A673 (cell line): ENCODE data around the gene N4BP2.
"Not testable (repeated sequence)": the region's sequence is repeated elsewhere in the genome, so short reads cannot be mapped to it uniquely, and the experiment has no call there.

Experiments used
- CTCF ChIP-seq: fragments of 300-800, 200-600 bp; sonication (generic); conservative IDR thresholded peaks from 2 replicates; pipeline ENCODE4 v1.5.1; 2017; ENCODE audit warnings: low read depth, mild to moderate bottlenecking, antibody characterized with exemption, low read length, moderate library complexity, mixed read lengths
- EZH2 ChIP-seq: fragments of 200-600 bp; sonication (generic); IDR thresholded peaks from 2 replicates; pipeline ENCODE4 v1.6.1; 2017; ENCODE audit warnings: borderline replicate concordance, low read depth, mild to moderate bottlenecking, mixed read lengths, antibody characterized with exemption, low read length; ENCODE audit not compliant: poor library complexity, severe bottlenecking

DNA sequence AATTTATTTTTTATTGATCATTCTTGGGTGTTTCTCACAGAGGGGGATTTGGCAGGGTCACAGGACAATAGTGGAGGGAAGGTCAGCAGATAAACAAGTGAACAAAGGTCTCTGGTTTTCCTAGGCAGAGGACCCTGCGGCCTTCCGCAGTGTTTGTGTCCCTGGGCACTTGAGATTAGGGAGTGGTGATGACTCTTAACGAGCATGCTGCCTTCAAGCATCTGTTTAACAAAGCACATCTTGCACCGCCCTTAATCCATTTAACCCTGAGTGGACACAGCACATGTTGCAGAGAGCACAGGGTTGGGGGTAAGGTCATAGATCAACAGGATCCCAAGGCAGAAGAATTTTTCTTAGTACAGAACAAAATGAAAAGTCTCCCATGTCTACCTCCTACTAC, 83.9 kb downstream of the N4BP2 start:
- TF ChIP-seq CTCF, EZH2: not testable (repeated sequence)
